RKO (cell line): ENCODE measurements around the gene SPRED1.
A peak's percentile ranks its signal among the peaks of the same experiment; 100 is the strongest.

Experiments used
- DNase-seq: peaks from one replicate; pipeline ENCODE4 v3.0.0-alpha.2; 2016; ENCODE audit warnings: low spot score

Gene SPRED1

DNA sequence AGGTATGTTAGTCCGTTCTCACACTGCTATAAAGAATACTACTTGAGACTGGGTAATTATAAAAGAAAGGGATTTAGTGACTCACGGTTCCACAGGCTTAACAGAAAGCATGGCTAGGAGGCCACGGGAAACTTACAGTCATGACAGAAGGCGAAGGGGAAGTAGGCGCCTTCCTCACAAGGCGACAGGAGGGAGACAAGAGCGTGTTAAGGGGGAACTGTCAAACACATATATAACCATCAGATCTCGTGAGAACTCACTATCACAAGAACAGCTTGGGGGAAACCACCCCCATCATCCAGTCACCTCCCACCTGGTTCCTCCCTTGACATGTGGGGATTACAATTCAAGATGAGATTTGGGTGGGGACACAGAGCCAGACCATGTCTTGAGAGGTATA is 30.4 kb downstream of the SPRED1 start:
- DNase-seq: no peak

DNA sequence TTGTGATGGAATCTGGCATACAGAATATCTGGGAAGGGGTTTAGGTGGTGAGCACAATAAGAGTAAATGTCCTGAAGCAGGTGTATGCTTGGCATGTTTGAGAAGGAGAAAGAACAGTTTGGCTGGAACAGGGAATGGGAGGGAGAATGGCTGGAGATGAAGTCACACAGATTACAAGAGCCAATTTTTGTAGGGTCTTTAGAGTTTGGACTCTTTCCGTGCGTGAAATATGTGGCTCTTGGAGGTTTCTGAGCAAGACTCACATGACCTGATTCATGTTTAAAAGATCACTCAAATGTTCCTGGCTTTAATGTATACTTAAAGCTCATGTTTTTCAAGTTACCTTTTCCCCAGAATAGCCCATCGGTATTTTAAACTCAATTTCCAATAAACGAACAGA is 32.8 kb downstream of the SPRED1 start:
- DNase-seq: no peak

DNA sequence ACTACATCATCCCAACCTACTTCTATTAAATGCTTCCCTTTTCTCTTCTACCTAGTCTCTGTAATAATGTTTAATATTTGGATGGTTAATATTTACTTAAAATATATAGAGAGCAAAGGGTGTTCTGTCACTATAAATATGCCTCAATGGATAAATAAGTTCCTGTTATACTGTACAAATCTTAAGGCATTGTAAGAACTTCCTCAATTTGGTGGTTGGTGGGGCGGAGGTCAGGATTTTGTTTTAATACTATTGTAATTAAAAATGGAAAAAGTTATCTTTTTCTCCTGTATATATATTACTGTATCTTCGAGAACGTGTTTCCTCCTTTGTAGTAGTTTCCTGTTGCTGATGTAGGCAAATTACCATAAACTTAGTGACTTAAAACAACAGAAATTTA is 41.5 kb downstream of the SPRED1 start:
- no peak for DNase-seq

- DNase-seq: no peak
Measured at GRCh38 chr15:38297623-38298388, 45.2 kb downstream of the SPRED1 start.

DNA sequence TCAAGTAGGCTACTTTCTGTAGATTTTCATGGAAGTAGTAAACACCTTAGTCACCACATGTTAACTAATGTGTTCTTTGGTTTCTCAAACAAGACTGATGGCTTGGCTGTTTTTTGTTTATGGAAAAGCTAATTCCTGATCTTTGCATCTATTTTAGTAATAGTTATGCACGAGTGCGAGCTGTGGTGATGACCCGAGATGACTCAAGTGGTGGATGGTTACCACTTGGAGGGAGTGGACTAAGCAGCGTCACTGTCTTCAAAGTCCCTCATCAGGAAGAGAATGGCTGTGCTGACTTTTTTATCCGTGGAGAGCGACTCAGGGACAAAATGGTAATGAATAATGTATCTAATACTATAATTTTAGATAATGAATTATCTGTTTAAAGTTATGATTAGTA is 46.6 kb downstream of the SPRED1 start:
- no peak for DNase-seq

DNA sequence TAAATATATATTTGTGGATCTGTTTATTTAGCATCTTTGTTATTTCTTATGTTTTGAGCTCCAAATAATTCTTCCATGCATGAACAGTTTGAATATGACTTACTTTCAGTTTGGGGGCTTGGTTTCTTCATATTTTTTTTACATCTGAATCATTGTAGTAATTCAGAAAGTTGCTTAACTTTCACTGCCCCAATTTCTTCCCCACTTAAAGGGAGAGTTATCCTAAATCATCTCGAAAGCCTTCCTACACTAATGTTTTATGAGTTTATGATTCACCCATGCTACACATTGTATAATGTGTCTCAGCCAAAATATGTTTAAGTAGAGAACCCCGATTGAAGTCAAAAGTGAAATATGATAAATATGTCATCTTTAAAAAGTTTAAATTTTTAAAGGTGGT is 47.8 kb downstream of the SPRED1 start:
- DNase-seq: no peak

GRCh38 chr15:38304481-38304880 is 51.8 kb downstream of the SPRED1 start:
- DNase-seq: no peak

GRCh38 chr15:38307251-38307650 is 54.6 kb downstream of the SPRED1 start:
- no peak for DNase-seq

DNA sequence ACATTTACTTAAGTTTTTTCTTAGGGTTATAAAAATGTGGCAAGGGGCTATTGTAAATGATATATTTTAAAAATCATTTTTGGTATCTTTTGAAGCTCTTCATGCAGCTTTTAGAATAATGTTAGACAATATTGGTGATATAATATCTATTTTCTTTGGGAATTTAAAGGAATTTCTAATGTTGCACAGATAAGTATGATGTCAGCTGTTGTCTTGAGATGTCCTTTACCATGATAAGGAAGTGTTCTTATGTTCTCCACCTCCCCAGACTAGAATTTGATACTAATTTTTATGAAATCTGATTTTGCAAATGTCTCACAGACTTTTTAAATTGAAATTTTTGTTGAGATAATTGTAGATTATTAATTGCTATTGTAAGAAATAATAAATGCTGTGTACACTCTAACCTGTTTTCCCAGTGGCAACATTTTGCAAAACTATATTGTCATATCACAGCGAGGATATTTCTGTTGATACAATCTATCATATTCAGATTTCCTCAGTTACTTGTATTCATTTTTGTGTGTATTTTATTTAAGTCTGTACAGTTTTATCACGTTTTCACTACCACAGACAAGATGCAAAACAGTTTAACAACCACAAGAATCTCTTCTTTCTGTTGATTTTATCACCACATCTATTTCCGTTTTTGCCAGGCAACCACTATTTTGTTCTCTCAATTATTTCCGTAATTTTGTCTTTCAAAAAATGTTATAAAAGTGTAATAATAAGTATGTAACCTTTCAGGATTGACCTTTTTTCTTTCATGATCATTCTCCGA is 55.4 kb downstream of the SPRED1 start:
- no peak for DNase-seq

DNA sequence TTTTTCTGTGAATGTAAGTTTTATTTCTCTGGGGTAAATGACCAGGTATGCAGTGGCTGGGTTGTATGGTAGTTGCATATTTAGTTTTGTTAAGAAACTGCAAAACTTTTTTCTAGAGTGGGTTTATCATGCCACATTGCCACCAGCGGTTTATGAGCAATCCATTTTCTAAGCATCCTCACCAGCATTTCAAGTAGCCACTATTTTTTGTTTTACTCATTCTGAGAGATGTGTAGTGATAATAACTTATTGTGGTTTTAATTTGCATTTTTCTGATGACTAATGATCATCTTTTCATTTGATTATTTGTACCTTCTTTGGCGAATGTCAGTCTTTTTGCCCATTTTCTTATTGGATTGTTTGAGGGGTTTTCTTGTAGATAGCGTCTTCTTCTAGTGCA is 56.2 kb downstream of the SPRED1 start:
- no peak for DNase-seq

DNA sequence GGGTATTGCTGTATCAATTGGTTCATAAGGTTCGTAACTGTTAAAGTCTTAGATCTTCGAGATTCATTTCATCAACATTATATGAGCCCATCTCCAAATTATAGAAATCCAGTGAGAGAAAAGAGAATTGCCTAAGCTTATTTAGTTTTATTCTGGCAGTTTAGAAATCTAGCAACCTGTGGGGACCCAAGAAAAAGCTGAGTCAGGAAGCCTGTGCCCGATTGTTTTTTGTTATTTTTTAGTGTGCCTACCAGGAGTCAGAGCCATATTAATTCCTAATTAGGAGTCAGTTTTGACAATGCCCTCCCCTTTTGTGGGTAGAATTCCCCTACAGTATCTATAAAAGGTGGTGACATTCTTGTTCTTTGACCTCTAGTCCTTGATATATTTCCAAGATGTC is 59.6 kb downstream of the SPRED1 start:
- DNase-seq: no peak

DNA sequence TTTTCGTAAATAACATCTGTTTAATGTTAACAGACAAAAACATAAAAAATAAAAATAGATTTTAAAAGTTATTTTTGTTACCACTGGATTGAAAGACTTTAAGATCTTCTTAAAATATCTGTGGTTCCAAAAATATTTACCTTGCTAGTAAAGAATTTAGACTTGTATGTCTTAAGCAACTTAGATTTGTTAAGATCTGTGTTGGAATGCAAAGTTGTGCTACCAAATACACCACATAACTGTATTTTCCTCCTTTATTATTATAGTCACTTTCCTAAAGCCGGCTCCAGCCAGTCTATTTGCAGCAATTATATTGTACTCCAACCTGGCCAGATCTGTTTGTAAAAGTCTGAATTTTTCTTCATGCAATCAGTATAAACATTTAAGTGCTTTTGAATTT is 63.7 kb downstream of the SPRED1 start:
- no peak for DNase-seq

GRCh38 chr15:38320181-38320580 is 67.5 kb downstream of the SPRED1 start:
- no peak for DNase-seq

GRCh38 chr15:38320866-38321265 is 68.2 kb downstream of the SPRED1 start:
- DNase-seq: no peak

- no peak for DNase-seq
Measured at GRCh38 chr15:38323895-38324294, 71.3 kb downstream of the SPRED1 start.

DNA sequence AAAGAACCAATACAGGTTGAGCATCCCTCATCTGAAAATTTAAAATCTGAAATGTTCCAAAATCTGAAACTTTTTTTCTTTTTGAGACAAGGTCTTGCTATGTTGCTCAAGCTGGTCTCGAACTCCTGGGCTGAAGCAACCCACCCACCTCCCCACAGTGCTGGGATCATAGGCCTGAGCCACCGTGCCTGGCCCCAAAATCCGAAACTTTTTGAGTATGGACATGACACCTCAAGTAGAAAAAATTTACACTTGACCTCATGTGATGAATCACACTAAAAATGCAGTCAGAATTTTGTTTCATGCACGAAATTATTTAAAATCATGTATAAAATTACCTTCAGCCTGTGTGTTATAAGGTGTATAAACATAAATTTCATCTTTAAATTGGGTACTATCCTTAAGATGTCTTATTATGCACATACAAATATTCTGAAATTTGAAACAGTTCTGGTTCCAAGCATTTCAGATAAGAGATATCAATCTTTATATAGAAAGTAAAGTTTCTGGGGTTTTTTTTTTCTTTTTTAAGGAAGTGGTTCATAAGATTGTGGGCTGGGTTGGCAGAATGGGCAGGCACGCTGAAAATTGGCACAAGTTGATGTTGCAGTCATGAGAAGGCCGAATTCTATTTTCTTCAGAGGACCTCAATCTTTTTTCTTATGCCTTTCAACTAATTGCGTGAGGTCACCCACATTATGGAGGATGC is 72.5 kb downstream of the SPRED1 start:
- DNase-seq: no peak

DNA sequence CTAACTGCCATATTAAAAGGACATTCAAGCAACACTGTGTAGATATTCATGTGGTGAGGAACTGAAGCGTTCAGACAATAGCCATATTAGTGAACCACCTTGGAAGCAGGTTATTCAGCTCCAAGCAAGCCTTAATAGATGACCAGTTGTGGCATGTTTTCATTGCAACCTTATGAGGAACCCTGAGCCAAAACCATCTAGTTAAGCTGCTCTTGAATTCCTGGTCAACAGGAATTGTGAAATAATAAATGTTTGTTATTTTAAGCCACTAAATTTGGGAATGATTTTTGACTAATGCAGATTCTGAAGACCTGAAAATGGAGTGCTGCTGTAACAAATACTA is 73.0 kb downstream of the SPRED1 start:
- DNase-seq: no peak

DNA sequence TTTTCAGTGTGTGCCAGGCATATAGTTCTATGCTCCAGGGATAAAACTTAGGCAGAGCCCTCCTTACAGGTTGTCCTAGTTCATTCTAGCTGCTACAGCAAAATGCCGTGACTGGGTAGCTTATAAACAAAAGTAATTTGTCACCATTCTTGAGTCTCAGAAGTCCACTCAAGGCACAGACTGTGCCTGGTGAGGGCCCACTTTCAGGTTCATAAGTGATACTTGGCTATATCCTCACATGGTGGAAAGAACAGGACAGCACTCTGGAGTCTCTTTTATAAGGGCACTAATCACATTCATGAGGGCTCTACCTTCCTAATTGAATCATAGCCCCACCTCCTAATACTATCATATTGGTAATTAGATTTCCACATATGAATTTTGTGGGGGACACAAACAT is 80.1 kb downstream of the SPRED1 start:
- DNase-seq: no peak

DNA sequence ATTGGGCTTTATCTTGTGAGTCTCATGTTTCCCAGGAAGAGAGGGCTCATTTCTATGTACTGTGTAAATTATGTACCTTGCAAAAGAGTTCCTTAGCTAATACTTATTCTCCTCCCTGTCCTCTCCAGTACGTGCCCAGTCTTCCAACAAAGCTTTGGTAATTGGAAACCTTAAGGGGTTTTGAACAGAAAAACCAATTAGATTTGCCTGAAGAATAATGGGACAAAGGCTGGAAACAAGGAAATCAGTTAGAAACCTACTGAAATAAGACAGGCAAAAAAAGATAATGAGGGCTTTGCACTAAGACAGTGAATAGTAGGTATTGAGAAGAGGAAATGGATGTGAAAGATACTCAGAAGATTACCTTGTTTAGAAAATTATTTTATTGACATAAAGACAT is 82.5 kb downstream of the SPRED1 start:
- DNase-seq: no peak

DNA sequence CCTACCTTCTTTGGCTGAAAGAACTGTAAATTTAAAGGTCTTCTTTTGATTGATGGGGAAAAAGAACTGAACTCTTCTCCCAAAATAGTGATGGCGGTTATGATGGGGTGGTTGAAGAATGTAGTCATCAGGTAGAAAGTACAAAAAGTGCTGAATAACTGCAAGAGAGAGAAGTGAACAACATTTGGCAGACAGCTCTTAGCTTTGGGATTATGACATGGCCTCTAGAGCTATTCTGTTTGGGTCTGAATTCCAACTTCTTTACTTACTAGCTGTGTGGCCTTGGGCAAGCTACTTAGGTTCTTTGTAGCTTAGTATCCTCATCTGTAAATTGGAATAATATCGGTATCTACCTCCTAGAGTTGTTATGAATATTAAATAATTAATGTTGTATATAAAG is 91.7 kb downstream of the SPRED1 start:
- no peak for DNase-seq

- no peak for DNase-seq
Measured at GRCh38 chr15:38349251-38349650, 96.6 kb downstream of the SPRED1 start.

DNA sequence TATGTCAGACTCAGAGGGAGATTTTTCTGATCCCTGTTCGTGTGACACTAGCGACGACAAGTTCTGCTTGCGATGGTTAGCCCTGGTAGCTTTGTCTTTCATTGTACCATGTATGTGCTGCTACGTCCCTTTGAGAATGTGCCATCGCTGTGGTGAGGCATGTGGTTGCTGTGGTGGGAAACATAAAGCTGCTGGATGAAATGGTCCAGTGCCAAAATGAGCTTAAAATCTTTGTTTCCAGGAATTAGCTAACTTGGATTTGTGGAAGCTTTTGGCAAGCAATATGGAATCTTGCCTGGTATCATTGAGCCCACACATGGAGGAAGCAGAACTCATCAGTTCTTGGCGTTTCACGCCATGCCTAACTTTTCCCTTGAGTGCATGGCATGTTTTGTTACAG is 98.8 kb downstream of the SPRED1 start:
- DNase-seq: no peak

GRCh38 chr15:38354315-38354929 is 101.8 kb downstream of the SPRED1 start:
- DNase-seq: peak; percentile 71
